GM23338 (cell line): ENCODE results near the gene MYO1C. TPM values are rescaled to one million over a fixed set of nuclear protein-coding genes. Genes with fewer than 3 reads are reported as not detected.

ENCODE experiments used
- ATAC-seq: fragments of 200-7000 bp; cut with Tn5 transposase; 3 replicates; pipeline ENCODE4 v1.9.1; 2020
- DNase-seq: peaks from one replicate; pipeline ENCODE4 v3.0.0-alpha.2; 2015; ENCODE audit warnings: low spot score
- H2AFZ ChIP-seq: fragments of 200-600 bp; sonication (generic); 2 replicates; pipeline ENCODE4 v1.8.0; 2016; ENCODE audit warnings: antibody characterized with exemption, mild to moderate bottlenecking, moderate library complexity
- H3F3A ChIP-seq: fragments of 200-600 bp; sonication (generic); replicated peaks from 2 replicates; pipeline ENCODE4 v1.8.0; 2017; ENCODE audit warnings: antibody characterized with exemption, mixed run types, low read depth
- H3K27ac ChIP-seq: fragments of 200-600 bp; sonication (generic); 2 replicates; pipeline ENCODE4 v1.6.1; 2016; ENCODE audit warnings: low read depth
- H3K27me3 ChIP-seq: fragments of 200-600 bp; sonication (generic); 2 replicates; pipeline ENCODE4 v1.8.0; 2016; ENCODE audit warnings: mild to moderate bottlenecking, mixed run types, moderate library complexity; ENCODE audit not compliant: insufficient read depth
- H3K36me3 ChIP-seq: fragments of 200-600 bp; sonication (generic); 2 replicates; pipeline ENCODE4 v1.8.0; 2016; ENCODE audit warnings: mild to moderate bottlenecking; ENCODE audit not compliant: insufficient read depth
- H3K4me1 ChIP-seq: fragments of 200-600 bp; sonication (generic); 2 replicates; pipeline ENCODE4 v1.8.0; 2016; ENCODE audit warnings: mild to moderate bottlenecking, moderate library complexity; ENCODE audit not compliant: insufficient read depth
- H3K4me2 ChIP-seq: fragments of 200-600 bp; sonication (generic); 2 replicates; pipeline ENCODE4 v1.7.1; 2017; ENCODE audit warnings: mixed run types
- H3K4me3 ChIP-seq: fragments of 200-600 bp; sonication (generic); 2 replicates; pipeline ENCODE4 v1.6.1; 2016; ENCODE audit warnings: mixed run types
- H3K79me2 ChIP-seq: fragments of 200-600 bp; sonication (generic); replicated peaks from 2 replicates; pipeline ENCODE4 v1.8.0; 2017; ENCODE audit warnings: mild to moderate bottlenecking; ENCODE audit not compliant: insufficient read depth
- H3K9me2 ChIP-seq: fragments of 200-600 bp; sonication (generic); 2 replicates; pipeline ENCODE4 v1.8.0; 2017; ENCODE audit not compliant: insufficient read depth
- H4K20me1 ChIP-seq: fragments of 200-600 bp; sonication (generic); replicated peaks from 2 replicates; pipeline ENCODE4 v1.8.0; 2017; ENCODE audit warnings: mild to moderate bottlenecking; ENCODE audit not compliant: insufficient read depth
- H3K27ac Mint-ChIP-seq: 2 replicates; pipeline ENCODE4 v1.8.0; 2020; ENCODE audit warnings: inconsistent platforms, mild to moderate bottlenecking, moderate library complexity, mixed read lengths
- H3K27me3 Mint-ChIP-seq: 3 replicates; pipeline ENCODE4 v1.8.0; 2022; ENCODE audit warnings: low read depth, mild to moderate bottlenecking, moderate library complexity, mixed read lengths, inconsistent platforms; ENCODE audit not compliant: insufficient read depth, poor library complexity
- H3K36me3 Mint-ChIP-seq: 3 replicates; pipeline ENCODE4 v1.8.0; 2021; ENCODE audit warnings: low read depth, mild to moderate bottlenecking, inconsistent platforms, moderate library complexity, mixed read lengths
- H3K4me1 Mint-ChIP-seq: 3 replicates; pipeline ENCODE4 v1.8.0; 2020; ENCODE audit warnings: mild to moderate bottlenecking, inconsistent platforms, mixed read lengths
- H3K4me3 Mint-ChIP-seq: 3 replicates; pipeline ENCODE4 v1.8.0; 2021; ENCODE audit warnings: moderate library complexity, mild to moderate bottlenecking, inconsistent platforms, mixed read lengths
- H3K9me3 Mint-ChIP-seq: 3 replicates; pipeline ENCODE4 v1.8.0; 2020; ENCODE audit warnings: moderate library complexity, mild to moderate bottlenecking, inconsistent platforms, mixed read lengths
- ETS1 ChIP-seq: IDR thresholded peaks from 2 replicates; pipeline ENCODE4 v1.6.1; 2016; ENCODE audit warnings: antibody characterized with exemption
- EZH2 ChIP-seq: fragments of 200-600 bp; sonication (generic); IDR thresholded peaks from one replicate; pipeline ENCODE4 v1.8.0; 2017; ENCODE audit warnings: antibody characterized with exemption, mild to moderate bottlenecking, low read depth; ENCODE audit not compliant: unreplicated experiment
- EZH2phosphoT487 ChIP-seq: fragments of 200-600 bp; sonication (generic); IDR thresholded peaks from one replicate; pipeline ENCODE4 v1.8.1; 2018; ENCODE audit warnings: antibody characterized with exemption; ENCODE audit not compliant: unreplicated experiment
- JUNB ChIP-seq: IDR thresholded peaks from one replicate; pipeline ENCODE4 v1.6.1; 2016; ENCODE audit warnings: antibody characterized with exemption; ENCODE audit not compliant: unreplicated experiment
- NANOG ChIP-seq: IDR thresholded peaks from 2 replicates; pipeline ENCODE4 v1.6.1; 2016; ENCODE audit warnings: antibody characterized with exemption, borderline replicate concordance
- POLR2AphosphoS5 ChIP-seq: IDR thresholded peaks from 2 replicates; pipeline ENCODE4 v1.6.1; 2016; ENCODE audit warnings: antibody characterized with exemption, low read depth
- STAT1 ChIP-seq: IDR thresholded peaks from one replicate; pipeline ENCODE4 v1.6.1; 2016; ENCODE audit warnings: antibody characterized with exemption; ENCODE audit not compliant: unreplicated experiment
- ZNF331 ChIP-seq: fragments of 250-450 bp; sonication (Bioruptor Pico); IDR thresholded peaks from 2 replicates; pipeline ENCODE4 v1.5.0; 2020; ENCODE audit warnings: low read depth, mild to moderate bottlenecking, moderate library complexity
- ZNF462 ChIP-seq: fragments of 250-450 bp; sonication (Bioruptor Pico); IDR thresholded peaks from 2 replicates; pipeline ENCODE4 v1.5.0; 2020; ENCODE audit warnings: mild to moderate bottlenecking, moderate library complexity
- polyA plus RNA-seq: library from polyadenylated mRNA; unstranded; fragments of >200 nt; fragmentation: Nextera tagmentation; extraction: Ambion mirVana; gene quantifications from 2 replicates; pipeline ENCODE4 v1.2.1, GENCODE V29; 2016
- total RNA-seq: library from RNA; depleted of rRNA; stranded (reverse); fragments of >200 nt; shearing (Covaris generic); gene quantifications from 2 replicates; pipeline ENCODE4 v1.2.3, GENCODE V29; 2014

Gene MYO1C
- total and polyA plus RNA-seq, 2 experiments from 2014 or later, result 13.9 to 35.2 TPM

- Mint-ChIP-seq H3K27ac (no peak overlapping the region), H3K27me3 (peaks cover 19% of the 10 kb centered on the region), H3K4me3 (no peak overlapping the region), H3K9me3 (no peaks in the 10 kb centered on the region), H3K36me3 (peaks cover 15% of the 10 kb centered on the region; the same call in 2 of the 3 replicates), H3K4me1 (peaks cover 8% of the 10 kb centered on the region)
- Histone ChIP-seq H3K9me2 (no peaks in the 10 kb centered on the region), H3K4me3 (no peak overlapping the region), H4K20me1 (no peaks in the 10 kb centered on the region), H3F3A (peaks cover 5% of the 10 kb centered on the region), H3K27ac (no peak overlapping the region), H3K27me3 (no peaks in the 10 kb centered on the region), H2AFZ (no peak overlapping the region), H3K36me3 (no peaks in the 10 kb centered on the region), H3K4me1 (peaks cover 4% of the 10 kb centered on the region), H3K4me2 (no peak overlapping the region), H3K79me2 (no peaks in the 10 kb centered on the region)
- TF ChIP-seq EZH2phosphoT487 (no peak), ETS1 (no peak), ZNF331 (CRISPR knock-in tag) (no peak), STAT1 (no peak), JUNB (no peak), ZNF462 (CRISPR knock-in tag) (no peak), EZH2 (no peak), NANOG (no peak), POLR2AphosphoS5 (no peak)
- DNase-seq (peak; percentile 55), ATAC-seq (no peak)
Measured at GRCh38 chr17:1461198-1461944, 31.1 kb downstream of the MYO1C start.
